HG03095 (cell line): ENCODE measurements around the gene PIP4K2A.
"Not testable (repeated sequence)": the region's sequence is repeated elsewhere in the genome, so short reads cannot be mapped to it uniquely, and the experiment has no call there.

ENCODE experiments used
- ATAC-seq: cut with Tn5 transposase; IDR thresholded peaks from one replicate; pipeline ENCODE4 v1.9.1; 2021; ENCODE audit warnings: moderate library complexity; ENCODE audit not compliant: unreplicated experiment

The PIP4K2A gene

GRCh38 chr10:22527520-22527919 lies 186.9 kb downstream of the PIP4K2A start:
- ATAC-seq, result no peak

DNA sequence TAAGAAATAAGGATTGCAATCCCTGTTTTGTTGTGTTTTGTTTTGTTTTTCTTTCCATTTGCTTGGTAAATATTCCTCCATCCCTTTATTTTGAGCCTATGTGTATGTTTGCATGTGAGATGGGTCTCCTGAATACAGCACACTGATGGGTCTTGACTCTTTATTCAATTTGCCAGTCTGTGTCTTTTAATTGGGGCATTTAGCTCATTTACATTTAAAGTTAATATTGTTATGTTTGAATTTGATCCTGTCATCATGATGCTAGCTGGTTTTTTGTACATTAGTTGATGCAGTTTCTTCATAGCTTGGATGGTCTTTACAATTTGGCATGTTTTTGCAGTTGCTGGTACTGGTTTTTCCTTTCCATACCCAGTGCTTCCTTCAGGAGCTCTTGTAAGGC lies 190.0 kb downstream of the PIP4K2A start:
- ATAC-seq, result not testable (repeated sequence)

DNA sequence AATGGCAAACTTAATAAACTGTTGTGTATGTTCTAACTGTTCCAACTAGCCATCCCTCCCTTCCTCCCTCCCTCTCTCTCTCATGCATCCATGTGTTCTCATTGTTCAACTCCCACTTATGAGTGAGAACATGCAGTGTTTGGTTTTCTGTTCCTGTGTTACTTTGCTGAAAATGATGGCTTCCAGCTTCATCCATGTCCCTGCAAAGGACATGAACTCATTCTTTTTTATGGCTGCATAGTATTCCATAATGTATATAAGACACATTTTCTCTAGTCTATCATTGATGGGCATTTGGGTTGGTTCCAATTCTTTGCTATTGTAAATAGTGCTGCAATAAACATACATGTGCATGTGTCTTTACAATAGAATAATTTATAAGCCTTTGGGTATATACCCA lies 193.7 kb downstream of the PIP4K2A start:
- ATAC-seq, result not testable (repeated sequence)

GRCh38 chr10:22518167-22518724 lies 196.1 kb downstream of the PIP4K2A start:
- ATAC-seq, result no peak

- ATAC-seq, result no peak
Measured at GRCh38 chr10:22515009-22515408, 199.4 kb downstream of the PIP4K2A start.

- ATAC-seq, result not testable (repeated sequence)
Measured at GRCh38 chr10:22514414-22514758, 200.0 kb downstream of the PIP4K2A start.

DNA sequence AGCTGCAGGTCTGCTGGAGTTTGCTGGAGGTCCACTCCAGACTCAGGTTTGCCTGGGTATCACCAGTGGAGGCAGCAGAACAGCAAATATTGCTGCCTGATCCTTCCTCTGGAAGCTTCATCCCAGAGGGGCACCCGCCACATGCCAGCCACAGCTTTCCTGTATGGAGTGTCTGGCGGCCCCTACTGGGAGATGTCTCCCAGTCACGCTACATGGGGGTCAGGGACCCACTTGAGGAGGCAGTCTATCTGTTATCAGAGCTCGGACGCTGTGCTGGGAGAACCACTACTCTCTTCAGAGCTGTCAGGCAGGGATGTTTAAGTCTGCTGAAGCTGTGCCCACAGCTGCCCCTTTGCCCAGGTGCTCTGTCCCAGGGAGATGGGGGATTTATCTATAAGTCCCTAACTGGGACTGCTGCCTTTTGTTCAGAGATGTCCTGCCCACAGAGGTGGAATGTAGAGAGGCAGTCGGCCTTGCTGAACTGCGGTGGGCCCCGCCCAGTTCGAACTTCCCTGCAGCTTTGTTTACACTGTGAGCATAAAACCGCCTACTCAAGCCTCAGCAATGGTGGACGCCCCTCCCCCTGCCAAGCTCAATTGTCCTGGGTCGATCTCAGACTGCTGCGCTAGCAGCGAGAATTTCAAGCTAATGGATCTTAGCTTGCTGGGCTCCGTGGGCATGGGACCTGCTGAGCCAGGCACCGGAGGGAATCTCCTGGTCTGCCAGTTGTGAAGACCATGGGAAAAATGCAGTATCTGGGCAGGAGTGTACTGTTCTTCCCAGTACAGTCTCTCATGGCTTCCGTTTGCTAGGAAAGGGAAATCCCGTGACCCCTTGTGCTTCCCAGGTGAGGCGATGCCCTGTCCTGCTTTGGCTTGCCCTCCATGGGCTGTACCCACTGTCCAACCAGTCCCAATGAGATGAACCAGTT lies 200.6 kb downstream of the PIP4K2A start:
- ATAC-seq, result not testable (repeated sequence)

- ATAC-seq, result not testable (repeated sequence)
Measured at GRCh38 chr10:22512015-22512414, 202.4 kb downstream of the PIP4K2A start.

GRCh38 chr10:22508214-22508613 lies 206.2 kb downstream of the PIP4K2A start:
- not testable (repeated sequence) for ATAC-seq

- no peak for ATAC-seq
Measured at GRCh38 chr10:22505911-22506685, 208.3 kb downstream of the PIP4K2A start.

DNA sequence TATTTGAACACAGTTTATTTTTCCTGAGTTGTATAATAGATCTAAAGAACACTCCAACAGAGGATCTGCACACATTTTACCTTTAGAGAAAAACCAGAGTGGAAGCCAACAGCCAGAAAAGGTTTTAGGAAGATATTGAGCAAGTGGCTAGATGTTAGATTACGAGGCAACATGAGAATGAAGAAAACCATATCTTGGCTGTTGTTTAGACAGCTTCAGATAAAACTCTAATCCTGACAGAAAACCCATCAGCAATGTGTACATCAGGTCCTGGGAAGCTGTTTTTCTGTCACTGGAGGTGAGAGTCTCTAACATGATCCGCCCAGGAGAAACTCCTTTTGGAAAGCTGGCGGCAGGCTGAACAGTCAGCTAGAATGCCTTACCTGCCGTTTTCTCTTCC lies 209.6 kb downstream of the PIP4K2A start:
- ATAC-seq, result no peak

DNA sequence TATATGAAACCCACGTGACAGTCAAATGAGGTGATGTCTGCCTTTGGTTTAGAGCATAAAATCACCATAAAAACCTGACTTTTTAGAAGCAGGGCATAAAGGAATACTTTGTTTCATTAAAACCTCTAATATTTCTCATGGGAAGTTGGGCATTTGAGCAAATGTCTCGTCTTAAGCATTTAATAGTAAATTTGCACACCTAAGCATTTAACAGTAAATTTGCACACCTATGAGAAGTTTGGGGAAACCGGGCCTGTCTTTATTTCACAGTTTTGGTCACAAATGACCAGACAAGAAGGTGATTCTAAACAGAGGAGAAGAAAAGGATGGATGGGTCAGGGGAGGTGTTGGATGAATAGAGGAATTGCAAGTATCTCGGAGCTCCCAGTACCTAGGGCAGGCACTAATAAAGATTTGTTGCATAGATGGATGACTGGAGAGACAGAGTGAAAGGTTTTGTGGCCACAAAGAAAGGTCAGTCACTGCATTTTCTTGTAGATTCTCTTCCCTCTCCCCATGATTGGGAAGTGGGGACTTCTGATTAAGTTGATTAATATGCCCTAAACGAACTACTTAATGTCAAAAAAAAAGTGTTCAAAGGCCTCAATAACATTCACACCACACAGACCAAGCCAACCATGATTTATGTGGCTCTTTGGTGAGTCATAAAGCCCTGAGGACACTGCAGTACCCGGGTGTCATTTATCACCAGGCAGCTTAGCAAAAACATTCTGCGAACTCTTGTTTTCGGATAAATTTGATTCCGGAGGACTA lies 210.9 kb downstream of the PIP4K2A start:
- ATAC-seq, result no peak

DNA sequence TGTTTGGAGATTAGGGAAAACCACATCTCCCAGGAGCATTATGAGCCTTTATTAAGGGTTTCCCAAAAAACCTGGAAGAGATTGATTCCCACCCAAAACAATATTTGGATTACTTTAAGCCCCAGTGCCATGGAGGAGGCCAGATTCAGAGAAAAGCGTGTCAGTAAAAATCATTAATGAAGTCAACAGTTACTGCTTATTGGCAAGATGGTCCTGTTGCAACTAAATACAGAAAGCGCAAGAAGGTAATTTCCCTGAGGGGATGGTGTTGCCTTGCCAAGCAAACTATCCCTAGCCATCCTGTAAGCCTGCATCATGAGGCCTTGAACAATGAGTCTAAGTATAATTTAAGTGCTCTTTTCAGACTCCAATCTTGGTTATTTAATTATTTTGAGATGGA lies 212.5 kb downstream of the PIP4K2A start:
- ATAC-seq, result no peak

GRCh38 chr10:22501413-22501812 lies 213.0 kb downstream of the PIP4K2A start:
- no peak for ATAC-seq

DNA sequence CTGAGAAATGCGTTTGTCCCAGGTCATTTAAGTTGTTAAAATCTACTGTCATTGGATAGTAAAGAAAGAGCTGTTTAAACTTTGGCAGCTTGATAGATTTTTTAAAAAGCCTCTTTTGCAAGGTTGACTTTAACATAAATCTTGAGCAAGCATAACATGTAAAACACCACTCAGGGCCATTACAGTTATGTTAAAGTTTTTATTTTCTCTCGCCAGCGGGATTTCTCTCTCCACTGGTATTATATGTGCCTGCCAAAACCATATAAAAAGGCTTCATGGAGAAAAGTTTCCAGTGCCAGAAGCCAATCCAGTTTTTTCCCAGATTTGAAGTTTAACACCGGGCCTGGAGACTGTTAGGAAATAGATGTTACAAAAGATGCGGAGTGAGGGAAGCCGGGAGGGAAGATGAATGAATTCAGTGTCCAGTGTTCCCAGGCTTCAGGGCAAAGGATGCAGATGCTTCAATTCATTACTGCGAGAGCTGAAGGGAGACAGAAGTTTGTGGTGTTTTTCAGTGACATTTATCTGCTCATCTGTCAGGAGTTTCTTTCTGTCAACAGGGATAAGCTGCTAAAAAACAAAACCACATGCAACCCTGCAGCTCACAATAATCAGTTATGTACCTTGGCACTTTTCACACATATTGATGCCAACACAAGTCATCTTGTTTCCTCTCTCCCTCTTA lies 213.6 kb downstream of the PIP4K2A start:
- no peak for ATAC-seq

DNA sequence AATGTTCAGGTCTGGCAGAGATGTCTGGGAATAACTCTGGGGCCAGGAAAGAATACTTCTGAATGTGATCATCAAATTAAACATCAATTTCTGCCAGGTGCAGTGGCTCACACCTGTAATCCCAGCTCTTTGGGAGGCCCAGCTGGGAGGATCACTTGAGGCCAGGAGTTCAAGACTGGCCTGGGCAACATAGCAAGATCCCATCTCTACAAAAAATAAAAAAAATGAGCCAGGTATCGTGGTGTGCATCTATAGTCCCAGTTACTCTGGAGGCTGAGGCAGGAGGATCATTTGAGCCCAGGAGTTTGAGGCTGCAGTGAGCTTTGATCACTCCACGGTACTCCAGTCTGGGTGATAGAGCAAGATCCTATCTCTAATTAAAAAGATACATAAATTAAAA lies 214.4 kb downstream of the PIP4K2A start:
- not testable (repeated sequence) for ATAC-seq

- no peak for ATAC-seq
Measured at GRCh38 chr10:22495396-22495795, 219.0 kb downstream of the PIP4K2A start.

GRCh38 chr10:22494007-22494406 lies 220.4 kb downstream of the PIP4K2A start:
- no peak for ATAC-seq

DNA sequence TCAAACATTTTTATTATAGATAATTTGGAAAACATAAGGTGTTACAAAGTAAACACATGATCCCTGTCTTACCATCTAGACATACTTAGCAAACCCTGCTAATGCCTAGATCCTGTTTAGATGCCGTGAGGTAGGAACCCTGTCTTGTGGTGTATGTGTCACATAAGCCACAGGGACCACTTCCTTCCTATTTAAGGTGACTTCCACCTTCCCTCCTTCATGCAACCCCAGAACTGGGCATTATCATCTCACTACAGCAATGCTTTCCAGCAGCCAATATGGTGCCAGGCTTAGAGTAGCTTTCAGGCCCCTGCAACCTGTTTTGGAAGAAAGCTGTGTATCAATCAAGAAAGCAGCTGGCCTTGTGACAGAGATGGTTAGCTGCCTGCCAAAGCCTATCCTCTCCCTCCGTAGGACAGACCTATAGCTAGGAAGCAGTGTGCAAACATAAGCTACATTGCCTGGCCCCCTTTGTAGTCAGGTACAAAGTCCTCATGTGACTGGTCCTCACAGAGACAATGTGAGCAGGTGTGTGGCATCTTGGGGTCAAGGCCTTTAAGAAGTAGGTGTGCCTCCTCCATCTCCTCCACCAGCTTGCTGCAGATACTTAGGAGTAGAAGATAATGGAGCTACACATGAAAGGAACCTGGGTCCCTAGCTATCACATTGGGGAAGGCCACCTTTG lies 222.3 kb downstream of the PIP4K2A start:
- ATAC-seq, result no peak

GRCh38 chr10:22491480-22491879 lies 222.9 kb downstream of the PIP4K2A start:
- no peak for ATAC-seq
